22Rv1 (cell line): ENCODE measurements around the gene DNER.
A peak's percentile ranks its signal among the peaks of the same experiment; 100 is the strongest.
"Not testable (repeated sequence)": the region's sequence is repeated elsewhere in the genome, so short reads cannot be mapped to it uniquely, and the experiment has no call there.

Experiments
- H3K27ac ChIP-seq: fragments of 450-650 bp; 2 replicates; pipeline ENCODE4 v1.5.1; 2017
- ZFX ChIP-seq: fragments of 450-650 bp; IDR thresholded peaks from 2 replicates; pipeline ENCODE4 v1.6.1; 2017; ENCODE audit warnings: antibody characterized with exemption, borderline replicate concordance
- TF ChIP-seq, protein P1 (sequence below): fragments of 450-650 bp; IDR thresholded peaks from 2 replicates; pipeline ENCODE4 v1.5.1; 2017; ENCODE audit warnings: mild to moderate bottlenecking

Gene DNER

GRCh38 chr2:229713371-229714079 lies 830 bp downstream of the DNER start:
- H3K27ac ChIP-seq: no peak overlapping the region

GRCh38 chr2:229712136-229712535 lies 2.2 kb downstream of the DNER start:
- no peak overlapping the region for H3K27ac ChIP-seq

More at GRCh38 chr2:229713371-229714079, 830 bp downstream of the DNER start:
- TF ChIP-seq ZFX: no peak
- TF ChIP-seq, protein P1, sequence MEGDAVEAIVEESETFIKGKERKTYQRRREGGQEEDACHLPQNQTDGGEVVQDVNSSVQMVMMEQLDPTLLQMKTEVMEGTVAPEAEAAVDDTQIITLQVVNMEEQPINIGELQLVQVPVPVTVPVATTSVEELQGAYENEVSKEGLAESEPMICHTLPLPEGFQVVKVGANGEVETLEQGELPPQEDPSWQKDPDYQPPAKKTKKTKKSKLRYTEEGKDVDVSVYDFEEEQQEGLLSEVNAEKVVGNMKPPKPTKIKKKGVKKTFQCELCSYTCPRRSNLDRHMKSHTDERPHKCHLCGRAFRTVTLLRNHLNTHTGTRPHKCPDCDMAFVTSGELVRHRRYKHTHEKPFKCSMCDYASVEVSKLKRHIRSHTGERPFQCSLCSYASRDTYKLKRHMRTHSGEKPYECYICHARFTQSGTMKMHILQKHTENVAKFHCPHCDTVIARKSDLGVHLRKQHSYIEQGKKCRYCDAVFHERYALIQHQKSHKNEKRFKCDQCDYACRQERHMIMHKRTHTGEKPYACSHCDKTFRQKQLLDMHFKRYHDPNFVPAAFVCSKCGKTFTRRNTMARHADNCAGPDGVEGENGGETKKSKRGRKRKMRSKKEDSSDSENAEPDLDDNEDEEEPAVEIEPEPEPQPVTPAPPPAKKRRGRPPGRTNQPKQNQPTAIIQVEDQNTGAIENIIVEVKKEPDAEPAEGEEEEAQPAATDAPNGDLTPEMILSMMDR: peak; percentile 30

GRCh38 chr2:229708335-229708734 lies 6.0 kb downstream of the DNER start:
- TF ChIP-seq, protein P1: no peak
- no peak for TF ChIP-seq ZFX
- H3K27ac ChIP-seq: no peak overlapping the region

More at GRCh38 chr2:229712136-229712535, 2.2 kb downstream of the DNER start:
- TF ChIP-seq, protein P1: peak; percentile 29
- TF ChIP-seq ZFX: no peak

- no peak for TF ChIP-seq ZFX
- TF ChIP-seq, protein P1: no peak
- no peak overlapping the region for H3K27ac ChIP-seq
These were observed 10.3 kb downstream of the DNER start for GRCh38 chr2:229703909-229704630.

DNA sequence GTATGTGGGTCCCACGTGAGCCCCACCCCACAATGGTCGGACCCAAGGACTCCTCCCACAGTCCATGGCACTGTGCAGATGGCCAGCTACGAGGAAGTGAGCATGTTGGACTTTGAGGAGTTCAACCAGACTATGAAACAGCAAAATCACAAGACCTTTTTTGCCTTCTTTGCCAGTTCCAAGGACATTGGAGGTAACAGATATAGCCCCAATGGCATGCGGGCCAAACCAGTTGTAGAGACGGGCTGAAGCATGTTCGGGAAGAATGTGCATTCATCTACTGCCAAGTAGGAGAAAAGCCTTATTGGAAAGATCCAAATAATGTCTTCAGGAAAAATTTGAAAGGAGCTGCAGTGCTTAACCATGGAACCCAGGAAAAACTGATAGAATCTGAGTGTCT lies 12.6 kb downstream of the DNER start:
- H3K27ac ChIP-seq: no peak overlapping the region
- TF ChIP-seq ZFX: no peak
- TF ChIP-seq, protein P1: no peak

DNA sequence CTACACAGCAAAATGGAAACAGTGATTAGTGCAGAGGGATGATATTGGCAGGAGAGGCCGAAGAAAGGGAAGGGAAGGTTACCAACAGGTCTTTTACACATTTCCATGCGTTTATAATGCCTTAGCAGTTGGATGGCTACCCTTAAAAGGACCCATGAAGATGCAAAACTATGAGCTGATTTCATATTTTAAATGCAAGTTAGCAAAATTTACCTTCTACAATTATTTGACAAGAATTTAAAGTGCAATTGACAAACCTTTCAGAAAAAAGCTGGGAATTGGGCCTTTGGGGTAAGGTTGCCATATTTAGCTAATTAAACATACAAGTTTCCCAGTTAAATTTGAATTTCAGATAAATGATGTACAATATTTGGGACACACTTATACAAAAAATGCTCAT lies 13.3 kb downstream of the DNER start:
- TF ChIP-seq ZFX: no peak
- TF ChIP-seq, protein P1: no peak
- H3K27ac ChIP-seq: no peak overlapping the region

GRCh38 chr2:229695961-229696360 lies 18.4 kb downstream of the DNER start:
- H3K27ac ChIP-seq: no peak overlapping the region
- no peak for TF ChIP-seq ZFX
- TF ChIP-seq, protein P1: no peak

DNA sequence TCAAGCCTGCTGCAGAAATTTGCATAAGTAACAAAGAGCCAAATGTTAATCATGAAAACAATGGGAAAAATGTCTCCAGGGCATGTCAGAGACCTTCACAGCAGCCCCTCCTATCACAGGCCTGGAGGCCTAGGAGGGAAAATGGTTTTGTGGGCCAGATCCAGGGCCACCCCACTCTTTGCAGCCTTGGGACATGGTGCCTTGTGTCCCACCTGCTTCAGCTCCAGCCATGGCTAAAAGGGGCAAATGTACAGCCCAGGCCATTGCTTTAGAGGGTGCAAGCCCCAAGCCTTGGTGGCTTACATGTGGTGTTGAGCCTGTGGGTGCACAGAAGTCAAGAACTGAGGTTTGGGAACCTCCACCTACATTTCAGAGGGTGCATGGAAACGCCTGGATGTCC lies 20.5 kb downstream of the DNER start:
- not testable (repeated sequence) for H3K27ac ChIP-seq
